Hematopoietic multipotent progenitor cell (in vitro differentiated cells): ENCODE results near the gene URM1. TPM values are rescaled to one million over a fixed set of nuclear protein-coding genes. Genes with fewer than 3 reads are reported as not detected.
A peak's percentile ranks its signal among the peaks of the same experiment; 100 is the strongest.

Experiments
- DNase-seq, 3 donors: peaks; one replicate each; pipeline ENCODE4 v3.0.0-alpha.2; 2011 to 2015; ENCODE audit warnings: low read depth in 2 of 3, low spot score in 2 of 3
- total RNA-seq: library from RNA; depleted of rRNA; stranded (reverse); fragments of >200 nt; gene quantifications from one replicate; pipeline ENCODE4 v1.2.3, GENCODE V29; 2012

URM1 gene
- total RNA-seq, 1 donor: 28.5 TPM

- DNase-seq: no peak
Observed at GRCh38 chr9:128344931-128345605, 26.1 kb upstream of the URM1 start.

DNA sequence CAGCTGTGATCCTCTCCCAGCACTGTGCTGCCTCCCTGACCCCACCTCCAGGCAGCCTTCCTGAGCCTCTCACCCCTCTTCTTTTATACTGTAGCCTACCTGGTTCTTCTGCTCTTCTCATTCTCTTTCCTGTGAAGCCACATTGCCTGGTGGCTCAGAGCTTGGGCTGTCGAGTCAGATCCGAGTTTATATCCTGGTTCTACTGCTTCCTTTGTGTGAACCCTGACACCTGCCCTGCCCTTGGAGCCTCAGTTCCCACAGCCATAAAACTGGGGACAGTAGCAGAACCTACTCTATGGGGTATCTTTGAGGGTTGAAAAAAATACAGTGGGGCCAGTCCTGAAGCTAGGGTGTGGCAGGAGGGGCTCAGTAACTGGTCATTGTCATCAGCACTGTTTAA lies 22.0 kb upstream of the URM1 start:
- DNase-seq: no peak

- no peak for DNase-seq
Observed at GRCh38 chr9:128349772-128350171, 21.4 kb upstream of the URM1 start.

DNA sequence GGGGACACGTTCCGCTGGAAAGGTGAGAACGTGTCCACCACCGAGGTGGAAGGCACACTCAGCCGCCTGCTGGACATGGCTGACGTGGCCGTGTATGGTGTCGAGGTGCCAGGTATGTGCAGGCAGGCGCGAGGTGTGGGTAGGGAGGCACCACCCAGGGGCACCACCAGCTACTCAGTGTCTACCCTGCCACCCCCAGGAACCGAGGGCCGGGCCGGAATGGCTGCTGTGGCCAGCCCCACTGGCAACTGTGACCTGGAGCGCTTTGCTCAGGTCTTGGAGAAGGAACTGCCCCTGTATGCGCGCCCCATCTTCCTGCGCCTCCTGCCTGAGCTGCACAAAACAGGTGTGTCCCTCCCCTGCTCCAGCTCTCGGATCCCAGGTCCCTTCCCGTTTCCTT lies 15.7 kb upstream of the URM1 start:
- no peak for DNase-seq

DNA sequence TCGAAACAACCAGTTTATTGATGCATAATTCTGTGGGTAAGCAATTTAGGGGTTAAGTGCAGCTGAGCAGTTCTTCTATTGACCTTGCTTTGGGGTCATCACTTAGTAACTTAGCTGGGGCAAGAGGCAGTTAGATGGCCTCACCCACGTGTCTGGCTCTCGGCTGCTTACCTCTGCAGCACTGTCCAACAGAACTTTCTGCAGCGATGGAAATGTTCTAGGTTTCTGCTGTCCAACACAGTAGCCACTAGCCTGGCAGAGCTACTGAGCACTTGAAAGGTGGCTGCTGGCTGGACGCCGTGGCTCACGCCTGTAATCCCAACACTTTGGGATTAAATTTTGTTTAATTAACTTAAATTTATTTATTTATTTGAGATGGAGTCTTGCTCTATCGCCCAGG lies 13.1 kb upstream of the URM1 start:
- DNase-seq: no peak

DNA sequence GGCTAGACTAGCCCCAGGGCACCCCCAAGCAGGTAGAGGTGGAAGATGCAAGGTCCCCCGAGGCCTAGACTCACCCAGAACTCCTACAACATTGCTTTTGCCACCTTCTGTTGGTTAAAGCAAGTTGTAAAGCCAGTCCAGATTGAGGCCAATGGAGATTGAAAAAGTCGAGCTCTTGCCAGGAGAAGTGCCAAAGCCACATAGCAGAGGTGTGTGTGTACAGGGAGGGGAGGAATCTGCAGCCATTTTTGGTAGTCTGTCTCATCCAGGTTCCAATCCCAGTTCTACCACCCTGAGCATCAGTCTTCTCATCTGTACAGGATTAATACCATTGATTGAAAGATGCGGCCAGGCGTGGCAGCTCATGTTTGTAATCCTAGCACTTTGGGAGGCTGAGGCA lies 12.3 kb upstream of the URM1 start:
- DNase-seq: no peak

DNA sequence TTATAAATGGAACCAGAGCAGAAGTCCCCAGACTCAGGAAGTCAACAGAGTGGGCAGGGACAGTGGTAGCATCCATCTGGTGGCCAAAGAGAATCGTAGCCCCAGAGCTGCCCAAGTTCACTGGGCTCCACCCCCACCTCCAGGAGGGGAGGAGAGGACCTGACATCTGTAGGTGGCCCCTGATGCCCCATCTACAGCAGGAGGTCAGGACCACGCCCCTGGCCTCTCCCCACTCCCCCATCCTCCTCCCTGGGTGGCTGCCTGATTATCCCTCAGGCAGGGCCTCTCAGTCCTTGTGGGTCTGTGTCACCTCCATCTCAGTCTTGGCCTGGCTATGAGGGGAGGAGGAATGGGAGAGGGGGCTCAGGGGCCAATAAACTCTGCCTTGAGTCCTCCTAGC lies 10.3 kb upstream of the URM1 start:
- DNase-seq: no peak

GRCh38 chr9:128361296-128361985 lies 9.7 kb upstream of the URM1 start:
- DNase-seq: no peak

- DNase-seq: peak; percentile 40 to 75 (median 66)
Observed at GRCh38 chr9:128361986-128362646, 9.1 kb upstream of the URM1 start.

- no peak for DNase-seq
Observed at GRCh38 chr9:128362774-128363173, 8.4 kb upstream of the URM1 start.

DNA sequence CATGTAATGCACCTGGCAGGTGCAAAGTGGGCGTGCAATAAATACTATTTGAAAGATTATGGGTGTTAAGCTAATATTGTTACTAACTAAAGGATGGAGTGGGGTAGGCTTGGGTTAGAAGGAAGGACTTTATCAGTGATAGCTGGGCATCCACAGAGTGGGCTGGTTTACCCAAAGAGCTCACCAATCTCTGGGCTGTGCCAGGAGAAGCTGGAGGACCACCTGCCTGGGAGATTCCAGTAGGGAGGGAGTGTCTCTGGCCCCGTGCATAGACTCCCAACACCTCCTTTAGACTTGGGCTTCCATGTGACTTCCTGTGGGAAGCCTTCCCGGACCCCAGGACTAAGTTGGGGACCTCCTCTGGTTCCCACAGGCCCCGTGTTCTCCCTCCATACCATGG lies 5.6 kb upstream of the URM1 start:
- no peak for DNase-seq

- no peak for DNase-seq
Observed at GRCh38 chr9:128369024-128369706, 2.0 kb upstream of the URM1 start.

GRCh38 chr9:128370367-128370751 lies 815 bp upstream of the URM1 start:
- no peak for DNase-seq

GRCh38 chr9:128371630-128372117 lies 500 bp downstream of the URM1 start:
- no peak for DNase-seq

- DNase-seq: peak in 1 of 3 donors; percentile 42
Observed at GRCh38 chr9:128372188-128372641, 1.0 kb downstream of the URM1 start.

GRCh38 chr9:128372784-128373183 lies 1.6 kb downstream of the URM1 start:
- DNase-seq: no peak

- DNase-seq: no peak
Observed at GRCh38 chr9:128374221-128374675, 3.1 kb downstream of the URM1 start.

DNA sequence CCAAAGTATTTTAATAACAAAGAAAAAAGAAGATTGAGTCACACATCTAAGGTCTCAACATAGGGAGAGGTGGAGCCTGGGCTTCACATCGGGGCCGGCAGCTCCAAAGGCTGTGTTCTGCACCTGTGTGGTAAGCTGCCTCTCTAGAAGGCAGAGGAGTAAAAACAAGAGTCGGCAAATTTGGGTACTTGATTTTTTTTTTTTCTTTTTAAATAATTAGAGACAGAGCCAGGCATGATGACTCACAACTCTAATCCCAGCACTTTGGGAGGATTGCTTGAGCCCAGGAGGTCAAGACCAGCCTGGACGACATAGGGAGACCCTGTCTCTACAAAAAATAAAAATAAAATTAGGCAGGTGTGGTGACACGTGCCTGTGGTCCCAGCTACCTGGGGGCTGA lies 4.7 kb downstream of the URM1 start:
- no peak for DNase-seq

DNA sequence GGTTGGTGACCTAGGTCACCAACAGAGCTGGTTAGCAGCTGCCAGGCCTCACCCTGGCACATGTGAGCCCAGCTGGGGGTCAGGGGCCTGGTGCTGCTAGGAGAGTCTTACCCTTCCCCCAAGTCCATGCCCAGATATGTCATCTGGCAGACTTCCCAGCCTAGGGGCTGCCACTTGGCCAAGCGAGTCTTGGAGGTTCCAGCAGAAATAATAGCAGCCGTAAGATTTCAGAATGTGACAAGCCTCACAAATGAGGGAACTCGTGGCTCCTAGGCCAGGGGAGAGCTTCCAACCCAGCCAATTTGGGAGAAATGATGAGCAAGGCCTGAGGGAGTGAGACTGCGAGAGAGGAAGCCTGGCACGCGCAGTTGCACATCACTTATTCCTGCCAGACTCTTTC lies 11.1 kb downstream of the URM1 start:
- no peak for DNase-seq

GRCh38 chr9:128383007-128383753 lies 12.0 kb downstream of the URM1 start:
- DNase-seq: no peak
